Osteoblast (primary cell): Measurements from ENCODE around the gene TMEM161B. TPM values are rescaled to one million over a fixed set of nuclear protein-coding genes. Genes with fewer than 3 reads are reported as not detected.

Experiments
- DNase-seq: peaks from one replicate; pipeline ENCODE4 v3.0.0; 2011; ENCODE audit warnings: low spot score, mixed read lengths; ENCODE audit not compliant: insufficient read length; ENCODE audit errors: missing footprints
- H2AFZ ChIP-seq: 2 replicates; pipeline ENCODE4 v1.6.0; 2011; ENCODE audit warnings: mild to moderate bottlenecking, low read length
- H3K27ac ChIP-seq: 2 replicates; pipeline ENCODE4 v1.5.1; 2011; ENCODE audit warnings: mild to moderate bottlenecking, low read depth, low read length, moderate library complexity
- H3K27me3 ChIP-seq: 2 replicates; pipeline ENCODE4 v1.6.0; 2012; ENCODE audit warnings: mild to moderate bottlenecking, control low read depth, inconsistent platforms, low read length, moderate library complexity; ENCODE audit not compliant: insufficient read depth
- H3K36me3 ChIP-seq: 2 replicates; pipeline ENCODE4 v1.5.1; 2011; ENCODE audit warnings: mild to moderate bottlenecking, low read length, control low read depth, moderate library complexity; ENCODE audit not compliant: insufficient read depth
- H3K4me1 ChIP-seq: 2 replicates; pipeline ENCODE4 v1.5.1; 2011; ENCODE audit warnings: mild to moderate bottlenecking, low read length, control low read depth, moderate library complexity; ENCODE audit not compliant: insufficient read depth
- H3K4me2 ChIP-seq: 2 replicates; pipeline ENCODE4 v1.6.0; 2011; ENCODE audit warnings: mild to moderate bottlenecking, low read length; ENCODE audit not compliant: insufficient read depth
- H3K4me3 ChIP-seq: fragments of 200-600 bp; sonication (generic); 3 replicates; pipeline ENCODE4 v1.5.1; 2012; ENCODE audit warnings: mild to moderate bottlenecking, low read length, inconsistent platforms; ENCODE audit not compliant: insufficient read depth
- H3K79me2 ChIP-seq: 2 replicates; pipeline ENCODE4 v1.6.0; 2012; ENCODE audit warnings: mild to moderate bottlenecking, low read length, control low read depth, inconsistent platforms; ENCODE audit not compliant: insufficient read depth
- H3K9me3 ChIP-seq: 2 replicates; pipeline ENCODE4 v1.5.1; 2011; ENCODE audit warnings: low read depth, low read length, control low read depth
- H4K20me1 ChIP-seq: 2 replicates; pipeline ENCODE4 v1.6.0; 2012; ENCODE audit warnings: mild to moderate bottlenecking, low read length, control low read depth; ENCODE audit not compliant: insufficient read depth
- total RNA-seq: library from RNA; depleted of rRNA; stranded (reverse); fragments of >200 nt; gene quantifications from 2 replicates; pipeline ENCODE4 v1.2.3, GENCODE V29; 2012
- TF ChIP-seq, protein P1 (sequence below): IDR thresholded peaks from 2 replicates; pipeline ENCODE4 v1.5.1; 2011; ENCODE audit warnings: mild to moderate bottlenecking, low read depth, low read length, moderate library complexity; ENCODE audit errors: extremely low read depth

TMEM161B gene
- total RNA-seq, 1 donor = 17.4 TPM

DNA sequence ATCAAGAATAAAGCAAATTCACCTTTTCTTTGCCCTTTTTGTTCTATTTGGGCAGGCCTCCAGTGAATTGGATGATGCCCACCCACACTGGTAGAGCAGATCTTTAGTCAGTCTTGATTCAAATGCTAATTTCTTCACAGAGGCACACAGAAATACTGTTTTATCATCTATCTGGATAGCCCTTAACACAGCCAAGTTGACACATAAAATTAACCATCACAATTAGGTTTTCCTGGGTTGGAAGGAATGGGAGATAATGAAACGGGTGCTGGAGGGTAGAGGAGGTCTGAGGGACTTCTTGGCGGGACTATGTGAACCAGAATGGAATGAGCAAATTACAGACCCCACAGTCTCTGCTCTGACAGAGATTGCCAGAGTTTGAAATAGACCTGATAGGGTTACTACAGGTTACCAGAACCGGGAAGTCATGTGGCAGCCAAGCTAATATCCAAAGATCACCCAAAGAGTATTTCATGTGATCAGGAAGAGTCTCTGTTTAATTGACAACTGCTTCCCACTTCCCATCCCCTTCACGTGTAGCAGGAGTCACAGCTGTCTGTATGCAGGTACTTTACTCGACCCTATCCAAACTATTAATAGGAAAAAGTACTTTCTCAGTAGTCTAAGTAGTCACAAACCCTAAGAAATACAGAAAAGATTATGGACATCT is 20.0 kb upstream of the TMEM161B start:
- Histone ChIP-seq H3K9me3 (no peaks in the 10 kb centered on the region), H3K4me3 (no peak overlapping the region), H2AFZ (no peak overlapping the region), H3K36me3 (peaks cover 7% of the 10 kb centered on the region), H3K79me2 (no peaks in the 10 kb centered on the region), H3K27me3 (no peaks in the 10 kb centered on the region), H3K4me1 (no peaks in the 10 kb centered on the region), H4K20me1 (no peaks in the 10 kb centered on the region), H3K4me2 (no peak overlapping the region), H3K27ac (no peak overlapping the region)
- peak; percentile 56 for DNase-seq
- TF ChIP-seq, protein P1, sequence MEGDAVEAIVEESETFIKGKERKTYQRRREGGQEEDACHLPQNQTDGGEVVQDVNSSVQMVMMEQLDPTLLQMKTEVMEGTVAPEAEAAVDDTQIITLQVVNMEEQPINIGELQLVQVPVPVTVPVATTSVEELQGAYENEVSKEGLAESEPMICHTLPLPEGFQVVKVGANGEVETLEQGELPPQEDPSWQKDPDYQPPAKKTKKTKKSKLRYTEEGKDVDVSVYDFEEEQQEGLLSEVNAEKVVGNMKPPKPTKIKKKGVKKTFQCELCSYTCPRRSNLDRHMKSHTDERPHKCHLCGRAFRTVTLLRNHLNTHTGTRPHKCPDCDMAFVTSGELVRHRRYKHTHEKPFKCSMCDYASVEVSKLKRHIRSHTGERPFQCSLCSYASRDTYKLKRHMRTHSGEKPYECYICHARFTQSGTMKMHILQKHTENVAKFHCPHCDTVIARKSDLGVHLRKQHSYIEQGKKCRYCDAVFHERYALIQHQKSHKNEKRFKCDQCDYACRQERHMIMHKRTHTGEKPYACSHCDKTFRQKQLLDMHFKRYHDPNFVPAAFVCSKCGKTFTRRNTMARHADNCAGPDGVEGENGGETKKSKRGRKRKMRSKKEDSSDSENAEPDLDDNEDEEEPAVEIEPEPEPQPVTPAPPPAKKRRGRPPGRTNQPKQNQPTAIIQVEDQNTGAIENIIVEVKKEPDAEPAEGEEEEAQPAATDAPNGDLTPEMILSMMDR = no peak

DNA sequence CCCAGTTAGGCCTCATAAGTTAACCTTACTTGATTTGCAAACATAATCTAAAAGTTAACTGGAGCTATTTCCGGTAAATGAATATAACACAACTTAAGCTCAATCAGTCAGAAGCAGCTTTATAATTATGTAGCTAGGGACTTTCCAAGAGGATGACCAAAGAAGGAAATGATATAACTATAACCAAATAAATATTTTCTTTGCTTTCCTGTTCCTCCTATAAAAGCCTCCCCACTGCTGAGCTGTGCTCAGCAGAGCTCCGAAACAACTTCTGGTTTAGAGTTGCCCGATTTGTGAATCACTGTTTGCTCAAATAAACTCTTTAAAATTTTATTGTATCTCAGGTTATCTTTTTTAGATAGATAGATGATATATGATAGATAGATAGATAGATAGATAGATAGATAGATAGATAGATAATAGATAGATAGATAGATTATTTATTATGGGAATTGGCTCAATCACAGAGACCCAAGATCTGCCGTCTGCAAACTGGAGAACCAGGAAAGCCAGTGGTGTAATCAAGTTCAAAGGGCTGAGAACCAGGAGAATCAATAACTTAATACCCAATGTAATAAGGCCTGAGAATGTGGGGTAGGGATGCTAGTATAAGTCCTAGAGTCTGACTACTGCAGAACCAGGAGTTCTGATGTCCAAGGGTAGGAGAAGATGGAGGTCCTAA is 19.3 kb upstream of the TMEM161B start:
- TF ChIP-seq, protein P1 = no peak
- DNase-seq = no peak
- Histone ChIP-seq H3K27me3 (no peaks in the 10 kb centered on the region), H3K27ac (no peak overlapping the region), H3K4me1 (no peaks in the 10 kb centered on the region), H3K36me3 (peaks cover 10% of the 10 kb centered on the region), H3K9me3 (no peaks in the 10 kb centered on the region), H3K4me2 (no peak overlapping the region), H3K79me2 (no peaks in the 10 kb centered on the region), H3K4me3 (no peak overlapping the region), H4K20me1 (no peaks in the 10 kb centered on the region), H2AFZ (no peak overlapping the region)

DNA sequence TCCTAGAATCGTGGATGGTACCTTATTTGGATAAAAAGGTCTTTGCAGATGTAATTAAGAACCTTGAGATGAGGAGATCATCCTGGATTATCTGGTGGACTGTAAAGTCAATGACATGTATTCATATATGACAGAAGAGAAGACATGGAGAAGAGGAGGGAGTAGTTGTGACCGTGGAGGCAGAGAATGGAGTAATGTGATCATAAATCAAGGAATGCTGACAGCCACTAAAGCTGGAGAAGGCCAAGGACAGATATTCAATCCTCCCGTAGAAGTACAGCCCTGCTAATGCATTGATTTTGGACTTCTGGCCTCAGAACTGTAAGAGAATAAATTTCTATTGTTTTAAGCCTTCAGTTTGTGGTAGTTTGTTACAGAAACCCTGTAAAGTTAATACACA is 18.7 kb upstream of the TMEM161B start:
- Histone ChIP-seq H4K20me1 (no peaks in the 10 kb centered on the region), H3K4me3 (no peak overlapping the region), H3K36me3 (peaks cover 17% of the 10 kb centered on the region), H3K79me2 (no peaks in the 10 kb centered on the region), H3K4me2 (no peak overlapping the region), H3K27ac (no peak overlapping the region), H3K27me3 (no peaks in the 10 kb centered on the region), H3K4me1 (no peaks in the 10 kb centered on the region), H3K9me3 (no peaks in the 10 kb centered on the region), H2AFZ (no peak overlapping the region)
- TF ChIP-seq, protein P1 = no peak
- DNase-seq = peak; percentile 37

DNA sequence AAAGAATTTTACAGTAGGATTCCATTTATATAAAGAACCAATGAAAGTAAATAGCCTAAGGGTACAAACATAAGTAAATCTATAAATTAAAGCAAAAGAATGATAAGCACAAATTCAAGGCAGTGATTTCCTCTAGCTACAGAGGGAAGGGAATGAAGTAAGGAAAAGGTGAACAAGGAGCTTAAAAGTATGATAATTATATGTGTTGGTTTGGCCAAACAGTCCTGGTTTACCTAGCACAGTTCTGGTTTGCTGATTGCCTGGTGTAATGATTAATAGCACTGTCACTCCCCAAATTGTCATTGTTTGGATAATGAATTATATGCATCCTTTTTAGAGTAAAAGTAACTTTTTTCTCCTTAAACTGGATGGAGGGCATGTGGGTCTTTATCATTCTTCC is 15.0 kb upstream of the TMEM161B start:
- H3K9me3 ChIP-seq = no peaks in the 10 kb centered on the region
- TF ChIP-seq, protein P1 = no peak
- no peak for DNase-seq
- H3K4me2 ChIP-seq = no peak overlapping the region
- no peak overlapping the region for H3K4me3 ChIP-seq
- H3K27me3 ChIP-seq = no peaks in the 10 kb centered on the region
- H4K20me1 ChIP-seq = no peaks in the 10 kb centered on the region
- H3K36me3 ChIP-seq = peaks cover 16% of the 10 kb centered on the region
- no peak overlapping the region for H3K27ac ChIP-seq
- no peak overlapping the region for H2AFZ ChIP-seq
- H3K4me1 ChIP-seq = no peaks in the 10 kb centered on the region
- H3K79me2 ChIP-seq = no peaks in the 10 kb centered on the region
